Measurements from ENCODE around the gene ZNF330.

- TF ChIP-seq CTCF (IDR thresholded peaks at IDR 0.05; ENCODE audit: low read depth, low read length, poor library complexity, severe bottlenecking) (no peak), EZH2phosphoT487 (IDR thresholded peaks at IDR 0.05; ENCODE audit: borderline replicate concordance, low read length) (no peak)
Observed at GRCh38 chr4:141177171-141177570, 43.5 kb upstream of the ZNF330 start.

Measured in DOHH2 (cell line).